Measurements from ENCODE around the gene CDHR1.
A peak's percentile ranks its signal among the peaks of the same experiment; 100 is the strongest.
"Not testable (repeated sequence)": the region's sequence is repeated elsewhere in the genome, so short reads cannot be mapped to it uniquely, and the experiment has no call there.

- peak; percentile 42 to 72 (median 45) for TF ChIP-seq CTCF (IDR thresholded peaks at IDR 0.05)
- not testable (repeated sequence) for TF ChIP-seq POLR2AphosphoS5 (IDR thresholded peaks at IDR 0.05); POLR2A (IDR thresholded peaks at IDR 0.05; ENCODE audit: low read depth)
These were observed 46.2 kb upstream of the CDHR1 start for GRCh38 chr10:84148006-84148597.

Data from esophagus muscularis mucosa (tissue), 3 donors.